ENCODE results near the gene PTGIS. TPM values are rescaled to one million over a fixed set of nuclear protein-coding genes. Genes with fewer than 3 reads are reported as not detected.
A peak's percentile ranks its signal among the peaks of the same experiment; 100 is the strongest.

PTGIS gene
- total RNA-seq, 1 donor from 2014 or later = 26.9 TPM

GRCh38 chr20:49543071-49543857 lies 24.7 kb downstream of the PTGIS start:
- no peak for ATAC-seq (ENCODE audit: poor library complexity)
- DNase-seq = no peak
- intact Hi-C loops (cut with DNase I) = loop anchor here (2.0 to 10.0 kb wide), 2 partner anchors 66 to 392 kb away; partner anchors contain the start of gene RNF114

- no peak for DNase-seq
- intact Hi-C loops (cut with DNase I) = loop anchor here (2.0 to 10.0 kb wide), 2 partner anchors 66 to 392 kb away; partner anchors contain the start of gene RNF114
- peak; percentile 8 for ATAC-seq (ENCODE audit: poor library complexity)
Observed at GRCh38 chr20:49542514-49542991, 25.4 kb downstream of the PTGIS start.

GRCh38 chr20:49541733-49542513 lies 26.0 kb downstream of the PTGIS start:
- ATAC-seq (ENCODE audit: poor library complexity) (peak; percentile 82), DNase-seq (peak; percentile 76)
- intact Hi-C loops (cut with DNase I) = loop anchor here (2.0 to 10.0 kb wide), 2 partner anchors 67 to 393 kb away; partner anchors contain the start of gene RNF114

GRCh38 chr20:49540687-49541435 lies 27.1 kb downstream of the PTGIS start:
- no peak for DNase-seq
- intact Hi-C loops (cut with DNase I) = loop anchor here (10.0 kb wide), 1 partner anchor 394 kb away; the partner anchor contains the start of gene RNF114
- no peak for ATAC-seq (ENCODE audit: poor library complexity)

GRCh38 chr20:49540232-49540620 lies 27.7 kb downstream of the PTGIS start:
- intact Hi-C loops (cut with DNase I) = loop anchor here (10.0 kb wide), 1 partner anchor 395 kb away; the partner anchor contains the start of gene RNF114
- ATAC-seq (ENCODE audit: poor library complexity) = no peak

GRCh38 chr20:49539481-49540231 lies 28.3 kb downstream of the PTGIS start:
- DNase-seq = no peak
- intact Hi-C loops (cut with DNase I) = loop anchor here (10.0 kb wide), 1 partner anchor 395 kb away; the partner anchor contains the start of gene RNF114
- ATAC-seq (ENCODE audit: poor library complexity) = no peak

More at GRCh38 chr20:49540232-49540620, 27.7 kb downstream of the PTGIS start:
- no peak for DNase-seq

DNA sequence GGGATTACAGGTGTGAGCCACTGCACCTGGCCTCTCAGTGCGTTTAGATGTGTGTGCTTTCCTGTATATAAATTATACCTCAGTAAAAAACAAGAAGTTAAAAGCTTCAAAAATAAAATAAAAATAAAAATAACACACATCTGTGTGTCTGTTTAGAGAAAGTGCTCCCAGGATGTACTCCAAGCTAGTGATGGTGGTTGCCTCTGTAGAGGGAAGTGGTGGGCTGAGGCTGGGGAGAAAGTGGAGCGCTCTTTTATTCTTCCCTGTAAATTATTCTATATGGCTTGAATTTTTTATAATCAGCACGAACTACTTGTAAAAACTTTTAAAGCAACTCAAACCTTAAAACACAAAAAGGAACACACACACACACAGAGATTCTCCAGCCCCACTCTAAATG lies 29.0 kb downstream of the PTGIS start:
- ATAC-seq (ENCODE audit: poor library complexity) (no peak), DNase-seq (no peak)
- intact Hi-C loops (cut with DNase I) = no loop called here

DNA sequence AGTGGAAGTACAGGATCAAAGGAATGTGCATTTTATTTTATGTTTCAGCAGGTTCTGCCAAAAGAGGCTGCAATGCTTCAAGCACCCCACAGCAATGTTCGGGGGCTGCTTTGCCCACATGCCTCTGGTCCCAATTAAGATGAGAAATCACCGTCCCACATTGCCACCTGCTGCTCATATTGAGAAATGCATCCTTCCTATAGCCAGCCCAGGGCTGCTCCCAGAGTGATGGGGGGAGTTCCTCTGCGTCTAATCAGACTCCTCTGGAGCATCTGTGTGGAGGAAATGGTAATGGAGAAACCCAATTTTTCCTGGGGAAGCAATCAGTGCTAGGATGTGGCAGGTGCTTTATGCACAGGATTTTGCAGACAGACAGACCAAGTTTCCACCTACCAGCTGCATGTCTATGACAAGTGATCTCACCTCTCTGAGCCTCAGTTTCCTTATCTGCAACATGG lies 33.7 kb downstream of the PTGIS start:
- ATAC-seq (ENCODE audit: poor library complexity) = peak; percentile 76

DNA sequence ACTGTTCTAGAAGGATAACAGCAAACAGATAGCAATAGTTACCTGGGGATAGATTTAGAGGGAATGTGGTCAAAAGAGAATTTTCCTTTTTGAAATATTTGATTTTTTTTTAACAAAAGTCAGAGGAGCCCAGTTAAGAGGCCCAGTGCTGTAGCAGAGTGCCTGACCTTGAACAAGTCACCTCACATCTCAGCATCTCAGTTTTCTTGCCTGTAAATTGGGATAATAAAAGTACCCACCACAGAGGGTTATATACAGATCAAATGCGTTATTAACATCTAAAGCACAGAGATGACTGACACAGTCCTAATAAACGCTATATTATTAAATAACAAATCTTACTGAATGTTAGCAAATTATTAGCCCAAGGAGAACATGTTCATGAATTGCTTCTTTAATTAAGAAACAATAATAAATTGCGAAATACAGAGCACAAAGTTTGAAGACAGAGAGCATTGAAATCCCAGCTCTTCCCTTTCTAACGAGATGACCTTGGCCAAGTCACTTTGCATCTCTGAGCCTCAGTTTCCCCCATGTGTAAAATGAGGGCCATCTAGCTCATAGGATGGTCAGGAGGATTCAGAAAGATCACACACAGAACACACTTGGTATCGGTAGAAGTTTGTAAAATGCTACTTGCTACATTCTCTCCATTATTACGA lies 35.5 kb downstream of the PTGIS start:
- DNase-seq = no peak
- intact Hi-C loops (cut with DNase I) = no loop called here
- no peak for ATAC-seq (ENCODE audit: poor library complexity)

More for the DNA sequence above, 33.7 kb downstream of the PTGIS start:
- DNase-seq = no peak
- intact Hi-C loops (cut with DNase I) = loop anchor here (2.0 kb wide), 1 partner anchor 199 kb away; no protein-coding TSS in a partner anchor

- ATAC-seq (ENCODE audit: poor library complexity) (no peak), DNase-seq (no peak)
- intact Hi-C loops (cut with DNase I) = no loop called here
Observed at GRCh38 chr20:49529470-49529869, 38.5 kb downstream of the PTGIS start.

- no peak for DNase-seq
- intact Hi-C loops (cut with DNase I) = no loop called here
- ATAC-seq (ENCODE audit: poor library complexity) = no peak
Observed at GRCh38 chr20:49526568-49526967, 41.4 kb downstream of the PTGIS start.

GRCh38 chr20:49526056-49526455 lies 41.9 kb downstream of the PTGIS start:
- intact Hi-C loops (cut with DNase I) = no loop called here
- no peak for DNase-seq
- ATAC-seq (ENCODE audit: poor library complexity) = no peak

DNA sequence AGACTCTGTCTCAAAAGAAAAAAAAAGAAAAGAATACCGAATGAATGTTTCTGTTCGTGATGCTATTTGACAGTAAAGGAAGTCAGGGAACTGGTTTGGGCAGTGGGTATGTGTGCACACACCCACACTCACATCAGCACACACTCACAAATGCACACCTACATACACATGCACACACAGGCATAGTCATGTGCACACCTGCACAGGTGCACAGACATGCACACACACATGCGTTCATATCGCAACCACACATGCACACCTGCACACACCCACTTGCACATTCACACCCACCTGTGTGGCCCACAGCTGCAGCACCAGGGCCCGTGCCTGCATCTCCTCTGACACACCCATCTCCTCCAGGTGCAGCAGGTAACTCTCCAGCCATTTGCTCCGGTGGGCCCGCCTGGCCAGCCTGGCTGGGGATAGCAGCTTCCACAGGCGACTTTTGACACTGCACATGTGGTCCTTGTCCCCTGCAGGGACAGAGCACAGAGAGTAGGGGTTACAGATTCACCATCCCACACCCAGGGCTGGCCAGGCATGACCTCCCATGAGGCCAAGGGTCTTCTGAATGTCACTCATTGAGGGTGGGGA lies 44.1 kb downstream of the PTGIS start:
- ATAC-seq (ENCODE audit: poor library complexity) = no peak
- intact Hi-C loops (cut with DNase I) = no loop called here
- DNase-seq = no peak

DNA sequence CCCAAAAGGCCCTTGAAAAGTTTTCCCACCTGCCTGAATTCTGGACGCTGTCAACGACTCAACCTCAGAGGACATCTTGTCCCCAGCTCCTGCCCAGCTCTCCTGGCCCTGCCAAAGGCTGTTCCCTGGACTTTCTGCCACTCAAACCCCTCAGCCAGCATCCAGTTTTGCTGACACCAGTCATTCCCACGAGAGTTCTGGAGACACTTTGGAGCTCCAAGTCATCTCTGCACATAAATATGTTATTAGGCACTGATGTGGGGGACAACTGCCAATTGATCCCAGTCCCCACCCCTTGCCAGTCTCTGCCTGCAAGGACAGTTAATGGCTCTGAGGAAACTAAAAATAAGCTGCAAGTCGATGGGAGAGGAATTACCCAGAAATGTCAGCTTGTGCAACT lies 46.6 kb downstream of the PTGIS start:
- DNase-seq (no peak), ATAC-seq (ENCODE audit: poor library complexity) (no peak)
- intact Hi-C loops (cut with DNase I) = no loop called here

DNA sequence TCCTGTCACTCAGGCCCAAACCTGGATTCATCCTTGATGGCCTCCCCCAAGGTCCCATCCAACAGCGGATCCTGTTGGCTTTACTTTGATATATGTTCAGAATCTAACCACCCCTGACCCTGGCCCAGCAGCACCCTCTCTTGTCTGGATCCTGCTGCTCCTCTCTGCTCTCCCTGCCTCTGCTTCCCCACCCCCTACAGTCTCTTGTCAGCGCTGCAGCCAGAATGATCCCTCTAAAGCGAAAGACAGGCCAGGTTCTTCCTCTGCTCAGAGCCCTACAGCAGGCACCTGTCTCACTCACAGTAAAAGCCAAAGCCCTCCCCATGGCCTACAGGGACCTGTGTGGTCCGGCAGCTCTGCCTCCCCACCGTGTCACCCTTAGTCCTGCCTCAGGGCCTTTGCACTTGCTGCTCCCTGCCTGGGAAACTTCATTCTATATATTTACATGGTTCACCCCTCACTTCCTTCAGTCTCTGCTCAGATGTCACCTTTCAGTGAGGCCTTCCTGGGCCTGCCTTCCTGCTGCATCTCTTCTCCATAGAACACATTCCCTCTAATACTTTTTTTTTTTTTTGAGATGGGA lies 48.1 kb downstream of the PTGIS start:
- DNase-seq (no peak), ATAC-seq (ENCODE audit: poor library complexity) (no peak)
- intact Hi-C loops (cut with DNase I) = no loop called here

DNA sequence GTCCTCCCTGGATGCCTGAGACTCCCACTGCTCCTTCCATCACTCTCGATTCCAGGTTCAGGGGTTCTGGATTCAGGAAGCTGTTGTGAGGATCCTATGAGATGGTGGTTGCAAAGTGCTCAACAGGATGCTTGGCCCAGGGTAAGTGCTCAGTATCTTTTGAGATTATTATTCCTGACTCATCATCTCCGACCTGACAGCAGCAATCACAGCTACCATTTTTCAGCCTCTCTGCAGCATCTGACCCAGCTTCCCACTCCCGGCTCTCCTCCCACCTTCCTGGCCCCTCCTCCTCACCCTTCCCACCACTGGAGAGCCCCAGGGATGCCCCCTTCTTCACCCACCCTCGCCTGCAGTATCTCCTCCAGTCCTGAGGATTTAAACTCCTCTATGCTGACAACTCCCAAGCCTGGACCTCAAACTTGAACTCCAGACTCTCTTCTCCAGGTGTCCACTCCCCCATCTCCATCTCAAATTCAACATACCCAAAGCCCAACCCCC lies 48.7 kb downstream of the PTGIS start:
- intact Hi-C loops (cut with DNase I) = no loop called here
- no peak for ATAC-seq (ENCODE audit: poor library complexity)
- no peak for DNase-seq
